ENCODE data around the gene SCO2.

SCO2 gene

DNA sequence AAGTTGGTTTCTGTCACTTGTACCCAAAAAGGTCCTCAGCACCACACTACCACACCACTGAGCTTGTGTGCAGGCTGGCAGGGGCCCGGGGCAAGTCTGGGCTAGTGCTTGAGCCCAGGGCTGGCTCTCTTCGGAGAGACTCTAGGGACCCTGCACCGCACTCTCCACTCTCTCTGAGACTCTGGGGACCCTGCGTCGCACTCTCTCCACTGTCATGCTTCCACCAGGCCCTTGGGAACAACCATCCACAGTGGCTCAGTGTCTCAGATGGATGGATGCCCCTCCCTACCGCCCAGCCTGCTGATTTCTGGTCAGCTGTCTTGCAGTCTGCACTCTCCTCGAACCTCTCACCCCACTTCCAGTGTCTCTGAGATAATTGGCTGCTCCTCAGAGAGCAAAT, 48.5 kb downstream of the SCO2 start:
- no peak for DNase-seq (ENCODE audit: low read depth)

- no peak for DNase-seq (ENCODE audit: low read depth)
Observed at GRCh38 chr22:50475652-50476002, 49.8 kb downstream of the SCO2 start.

GRCh38 chr22:50474710-50475651, 50.4 kb downstream of the SCO2 start, which contains the start of gene SBF1:
Gene SBF1, minus strand, starts transcription at chr22:50475035. Its CDS starts 195 bp downstream, at chr22:50474840.
- peak; percentile 40 for DNase-seq (ENCODE audit: low read depth)

- DNase-seq (ENCODE audit: low read depth): peak; percentile 13
Observed at GRCh38 chr22:50473855-50474671, 51.3 kb downstream of the SCO2 start.

Data from non-pigmented ciliary epithelial cell (primary cell).